Skeletal muscle satellite cell (primary cell): ENCODE results near the gene COQ8A.
"Not testable (repeated sequence)": the region's sequence is repeated elsewhere in the genome, so short reads cannot be mapped to it uniquely, and the experiment has no call there.

Experiments used
- H3K27me3 ChIP-seq: 2 replicates; pipeline ENCODE4 v1.7.0; 2013; ENCODE audit warnings: low read length; ENCODE audit not compliant: control insufficient read depth, insufficient read depth
- H3K36me3 ChIP-seq: 2 replicates; pipeline ENCODE4 v1.7.0; 2013; ENCODE audit warnings: mild to moderate bottlenecking, control low read depth, low read length; ENCODE audit not compliant: insufficient read depth
- H3K4me1 ChIP-seq: 2 replicates; pipeline ENCODE4 v1.7.0; 2013; ENCODE audit warnings: low read length; ENCODE audit not compliant: control insufficient read depth, insufficient read depth
- H3K4me2 ChIP-seq: 2 replicates; pipeline ENCODE4 v1.7.0; 2013; ENCODE audit warnings: mild to moderate bottlenecking, low read length
- H3K4me3 ChIP-seq: 2 replicates; pipeline ENCODE4 v1.7.0; 2013; ENCODE audit warnings: low read length
- H3K9ac ChIP-seq: 2 replicates; pipeline ENCODE4 v1.7.0; 2013; ENCODE audit warnings: mild to moderate bottlenecking, low read depth, low read length, moderate library complexity
- H3K9me3 ChIP-seq: replicated peaks from 2 replicates; pipeline ENCODE4 v1.7.0; 2013; ENCODE audit warnings: mild to moderate bottlenecking, control low read depth, low read length

The COQ8A gene

GRCh38 chr1:226954337-226954736, 14.2 kb downstream of the COQ8A start:
- no peaks in the 10 kb centered on the region for H3K4me1 ChIP-seq
- no peak overlapping the region for H3K9ac ChIP-seq
- H3K27me3 ChIP-seq: no peaks in the 10 kb centered on the region
- no peak overlapping the region for H3K4me2 ChIP-seq
- H3K9me3 ChIP-seq: no peaks in the 10 kb centered on the region
- H3K4me3 ChIP-seq: no peak overlapping the region
- no peaks in the 10 kb centered on the region for H3K36me3 ChIP-seq

GRCh38 chr1:226954777-226955176, 14.7 kb downstream of the COQ8A start:
- H3K4me2 ChIP-seq: no peak overlapping the region
- no peaks in the 10 kb centered on the region for H3K4me1 ChIP-seq
- no peak overlapping the region for H3K9ac ChIP-seq
- no peak overlapping the region for H3K4me3 ChIP-seq
- H3K9me3 ChIP-seq: no peaks in the 10 kb centered on the region
- no peaks in the 10 kb centered on the region for H3K36me3 ChIP-seq
- H3K27me3 ChIP-seq: no peaks in the 10 kb centered on the region

DNA sequence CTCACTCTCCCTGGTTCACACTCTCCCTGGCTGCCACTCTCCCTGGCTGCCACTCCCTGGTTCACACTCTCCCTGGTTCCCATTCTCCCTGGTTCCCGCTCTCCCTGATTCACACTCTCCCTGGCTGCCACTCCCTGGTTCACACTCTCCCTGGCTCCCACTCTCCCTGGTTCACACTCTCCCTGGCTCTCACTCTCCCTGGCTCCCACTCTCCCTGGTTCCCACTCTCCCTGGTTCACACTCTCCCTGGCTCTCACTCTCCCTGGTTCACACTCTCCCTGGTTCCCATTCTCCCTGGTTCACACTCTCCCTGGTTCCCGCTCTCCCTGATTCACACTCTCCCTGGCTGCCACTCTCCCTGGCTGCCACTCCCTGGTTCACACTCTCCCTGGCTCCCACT, 15.8 kb downstream of the COQ8A start:
- H3K27me3 ChIP-seq: not testable (repeated sequence)

GRCh38 chr1:226956942-226957713, 17.0 kb downstream of the COQ8A start:
- Histone ChIP-seq H3K9ac (no peak overlapping the region), H3K4me1 (no peaks in the 10 kb centered on the region), H3K27me3 (no peaks in the 10 kb centered on the region), H3K36me3 (no peaks in the 10 kb centered on the region), H3K9me3 (no peaks in the 10 kb centered on the region), H3K4me2 (no peak overlapping the region), H3K4me3 (no peak overlapping the region)

More for the DNA sequence above, 15.8 kb downstream of the COQ8A start:
- not testable (repeated sequence) for H3K36me3 ChIP-seq, H3K4me1 ChIP-seq, H3K9me3 ChIP-seq, H3K4me3 ChIP-seq, H3K9ac ChIP-seq, H3K4me2 ChIP-seq

GRCh38 chr1:226957714-226958113, 17.6 kb downstream of the COQ8A start:
- Histone ChIP-seq H3K4me2 (no peak overlapping the region), H3K9ac (no peak overlapping the region), H3K9me3 (no peaks in the 10 kb centered on the region), H3K27me3 (no peaks in the 10 kb centered on the region), H3K36me3 (no peaks in the 10 kb centered on the region), H3K4me3 (no peak overlapping the region), H3K4me1 (no peaks in the 10 kb centered on the region)

DNA sequence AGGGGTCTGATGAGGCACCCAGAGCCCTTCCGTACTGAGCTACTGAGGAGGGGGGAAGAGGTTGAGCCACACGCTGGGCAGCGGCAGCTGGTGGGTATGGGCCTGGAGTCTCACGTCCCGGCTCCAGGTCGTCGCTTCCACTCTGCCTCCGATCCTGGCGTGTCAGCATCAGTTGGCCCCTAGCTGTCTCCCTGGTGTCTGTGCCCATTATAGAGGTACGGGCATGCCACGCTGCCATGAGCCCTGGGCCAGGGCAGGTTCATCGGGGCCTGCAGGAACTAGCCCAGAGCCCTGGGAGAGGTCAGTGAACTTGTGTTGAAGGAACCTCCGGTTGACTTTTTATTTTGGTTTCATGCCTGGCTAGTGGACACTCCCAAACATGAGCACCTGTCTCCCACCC, 18.2 kb downstream of the COQ8A start:
- no peaks in the 10 kb centered on the region for H3K27me3 ChIP-seq
- no peak overlapping the region for H3K9ac ChIP-seq
- H3K36me3 ChIP-seq: no peaks in the 10 kb centered on the region
- H3K9me3 ChIP-seq: no peaks in the 10 kb centered on the region
- no peaks in the 10 kb centered on the region for H3K4me1 ChIP-seq
- no peak overlapping the region for H3K4me2 ChIP-seq
- no peak overlapping the region for H3K4me3 ChIP-seq

- Histone ChIP-seq H3K4me3 (no peak overlapping the region), H3K27me3 (no peaks in the 10 kb centered on the region), H3K36me3 (no peaks in the 10 kb centered on the region)
These were observed 20.2 kb downstream of the COQ8A start for GRCh38 chr1:226960256-226960655.

GRCh38 chr1:226960944-226961765, 21.1 kb downstream of the COQ8A start:
- H3K4me3 ChIP-seq: no peak overlapping the region
- no peaks in the 10 kb centered on the region for H3K36me3 ChIP-seq
- no peak overlapping the region for H3K9ac ChIP-seq
- H3K27me3 ChIP-seq: no peaks in the 10 kb centered on the region
- H3K4me1 ChIP-seq: no peaks in the 10 kb centered on the region
- H3K9me3 ChIP-seq: no peaks in the 10 kb centered on the region
- H3K4me2 ChIP-seq: no peak overlapping the region

More at GRCh38 chr1:226960256-226960655, 20.2 kb downstream of the COQ8A start:
- no peak overlapping the region for H3K4me2 ChIP-seq
- H3K9ac ChIP-seq: no peak overlapping the region
- H3K4me1 ChIP-seq: no peaks in the 10 kb centered on the region
- no peaks in the 10 kb centered on the region for H3K9me3 ChIP-seq

- Histone ChIP-seq H3K4me1 (peaks cover under 1% of the 10 kb centered on the region), H3K4me2 (no peak overlapping the region), H3K27me3 (no peaks in the 10 kb centered on the region), H3K9me3 (no peaks in the 10 kb centered on the region), H3K9ac (no peak overlapping the region), H3K4me3 (no peak overlapping the region), H3K36me3 (no peaks in the 10 kb centered on the region)
These were observed 22.6 kb downstream of the COQ8A start for GRCh38 chr1:226962421-226963391.

- Histone ChIP-seq H3K36me3 (no peaks in the 10 kb centered on the region), H3K4me1 (peaks cover 3% of the 10 kb centered on the region), H3K4me2 (no peak overlapping the region), H3K9me3 (no peaks in the 10 kb centered on the region), H3K4me3 (no peak overlapping the region), H3K9ac (no peak overlapping the region), H3K27me3 (no peaks in the 10 kb centered on the region)
These were observed 24.0 kb downstream of the COQ8A start for GRCh38 chr1:226964068-226964425.
